ENCODE data around the gene NOM1. TPM values are rescaled to one million over a fixed set of nuclear protein-coding genes. Genes with fewer than 3 reads are reported as not detected.

NOM1 gene
- polyA plus RNA-seq, 1 donor = 32.9 TPM

GRCh38 chr7:157014635-157015555 lies 65.4 kb downstream of the NOM1 start:
- no peak for DNase-seq

DNA sequence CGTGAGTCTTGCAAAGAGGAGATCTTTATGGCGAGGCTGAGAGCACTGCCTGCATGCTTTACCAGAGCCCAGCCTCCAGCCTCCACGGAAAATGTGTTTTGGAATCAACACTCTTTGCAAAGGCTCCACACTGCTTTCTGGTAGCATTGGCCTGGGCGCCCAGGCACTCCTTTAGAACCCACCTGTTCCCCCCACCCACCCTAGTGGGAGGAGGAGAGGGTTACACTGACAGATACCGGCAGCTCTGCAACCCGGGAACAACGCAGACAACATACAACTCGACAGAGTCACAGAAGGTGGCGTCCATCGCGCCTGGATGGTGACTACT lies 66.5 kb downstream of the NOM1 start:
- DNase-seq = no peak

- no peak for DNase-seq
These were observed 67.0 kb downstream of the NOM1 start for GRCh38 chr7:157016352-157017041.

GRCh38 chr7:157017149-157017548 lies 67.6 kb downstream of the NOM1 start:
- DNase-seq = no peak

- no peak for DNase-seq
These were observed 68.3 kb downstream of the NOM1 start for GRCh38 chr7:157017603-157018327.

DNA sequence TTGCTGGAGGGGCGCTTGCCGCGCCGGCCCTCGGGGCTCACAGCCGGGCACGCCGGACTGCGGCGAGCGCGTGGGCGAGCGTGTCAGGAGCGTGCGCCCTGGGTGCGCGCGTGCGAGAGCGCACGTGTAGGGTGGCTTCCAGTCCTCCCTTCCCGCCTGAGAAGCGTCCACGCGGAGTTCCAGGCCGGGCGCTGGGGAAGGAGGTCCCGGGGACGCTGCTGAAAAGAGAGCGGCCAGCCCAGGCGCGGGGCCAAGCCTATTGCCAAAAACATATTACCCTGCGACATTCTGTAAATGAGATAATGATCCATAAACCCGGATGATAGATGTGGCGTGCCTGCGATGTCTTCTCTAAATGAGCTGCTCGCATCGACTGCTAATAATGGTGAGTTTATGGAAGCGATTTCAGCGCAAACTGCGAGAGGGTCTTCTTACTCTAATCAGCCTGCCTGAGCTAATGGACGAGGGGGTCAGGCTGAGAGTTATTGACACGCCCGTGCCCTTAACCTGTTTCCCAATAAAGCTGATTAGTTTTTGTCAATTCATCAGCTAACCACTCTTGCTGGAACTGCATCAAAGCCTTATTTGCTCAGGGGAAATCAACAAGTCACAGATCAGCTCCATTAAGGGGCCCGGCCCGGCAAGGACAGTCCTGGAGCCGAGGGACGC lies 69.0 kb downstream of the NOM1 start:
- DNase-seq = no peak

DNA sequence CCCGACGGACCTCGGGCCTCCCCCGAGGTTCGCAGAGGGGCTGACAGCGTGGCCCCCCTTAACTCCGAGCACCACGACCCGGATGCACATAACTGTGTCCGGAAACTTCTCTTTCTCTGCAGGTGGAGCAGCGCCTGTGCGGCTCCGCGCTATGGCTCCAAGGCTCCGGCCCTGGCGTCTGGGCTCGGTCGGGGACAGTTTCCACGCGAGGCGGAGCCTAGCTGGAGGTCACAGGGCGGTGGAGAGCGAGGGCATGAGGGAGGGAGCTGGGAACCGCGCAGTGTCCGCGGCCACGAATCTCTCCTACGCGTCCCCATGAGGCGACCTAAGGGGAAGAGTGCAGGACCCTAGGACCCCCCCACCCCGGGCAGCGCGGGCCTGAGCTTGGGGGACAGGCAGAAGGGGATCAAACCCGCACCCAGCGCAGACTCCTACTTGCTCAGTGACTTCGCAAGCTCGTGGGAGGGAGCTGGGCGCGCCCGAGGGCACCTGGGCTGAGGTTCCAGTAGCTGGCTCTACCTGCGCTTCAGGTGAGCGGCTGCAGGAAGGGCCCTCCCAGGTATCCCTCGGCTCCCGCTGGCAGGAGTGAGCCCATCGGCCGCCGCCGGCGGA lies 69.6 kb downstream of the NOM1 start:
- no peak for DNase-seq

GRCh38 chr7:157019718-157020451 lies 70.4 kb downstream of the NOM1 start:
- DNase-seq = no peak

DNA sequence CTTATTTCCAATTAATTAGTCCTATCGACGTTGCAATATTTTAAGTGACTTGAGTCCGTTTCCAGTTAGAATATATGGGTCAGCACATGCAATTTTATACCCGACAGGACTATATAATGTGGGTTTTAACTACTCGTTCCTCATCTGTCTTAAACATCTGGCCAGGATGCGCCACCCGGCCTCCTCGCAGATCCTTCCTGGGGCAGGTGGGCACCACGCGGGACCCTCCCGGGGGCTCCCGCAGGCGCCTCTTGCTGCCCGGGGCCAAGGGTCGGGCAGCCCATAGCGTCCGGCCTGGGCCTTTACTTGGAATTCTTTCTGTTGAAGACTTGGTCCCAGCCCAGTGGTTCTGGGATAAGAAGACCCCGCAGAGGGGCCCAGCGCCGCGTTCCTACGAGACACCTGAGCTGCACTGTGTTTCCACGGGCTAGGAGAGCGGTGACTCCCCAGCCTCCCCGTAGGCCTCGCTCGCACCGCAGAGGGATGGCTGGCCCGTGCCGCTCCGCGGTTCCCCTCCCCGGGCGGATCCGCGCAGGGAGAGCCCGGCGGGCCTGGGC lies 71.1 kb downstream of the NOM1 start:
- DNase-seq = no peak

DNA sequence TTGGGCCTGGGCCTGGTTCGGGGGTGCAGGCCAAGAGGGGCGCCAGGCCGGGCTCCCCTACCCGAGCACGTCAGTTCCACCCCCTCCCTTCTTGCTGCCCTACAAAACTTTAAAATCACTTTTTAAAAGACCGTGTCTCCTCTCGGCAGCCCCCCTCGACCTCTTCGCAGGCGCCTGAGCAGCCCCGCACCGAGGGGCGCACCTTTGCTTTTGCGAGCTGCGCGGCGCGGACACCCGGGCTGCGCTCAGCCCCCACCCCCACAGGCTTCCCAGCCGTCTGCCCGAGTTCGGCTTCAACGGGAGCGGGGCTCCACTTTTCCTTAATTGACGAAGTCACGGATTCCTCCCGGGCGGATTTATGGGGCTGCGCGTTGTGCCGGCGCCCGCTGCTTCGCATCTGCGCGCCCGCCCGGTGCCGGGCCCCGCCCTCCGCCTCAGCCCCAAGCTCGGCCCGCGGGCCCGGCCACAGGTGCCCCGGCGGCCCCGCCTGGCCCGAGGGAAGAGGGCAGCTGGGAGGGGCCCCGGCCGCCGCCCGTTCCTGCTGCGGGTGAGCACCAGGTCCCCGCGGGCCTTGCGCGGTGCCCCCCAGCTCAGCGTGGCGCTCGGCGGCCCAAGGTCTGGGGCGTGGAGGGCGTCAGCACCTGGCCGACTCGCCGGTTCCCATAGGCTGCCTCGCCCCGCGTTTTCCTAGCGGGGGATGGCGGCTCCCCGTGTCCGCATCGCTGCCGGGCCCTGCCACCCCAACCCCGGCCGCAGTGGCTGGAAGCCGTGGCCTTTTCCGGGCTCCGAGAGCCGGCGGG lies 71.8 kb downstream of the NOM1 start:
- DNase-seq = no peak

DNA sequence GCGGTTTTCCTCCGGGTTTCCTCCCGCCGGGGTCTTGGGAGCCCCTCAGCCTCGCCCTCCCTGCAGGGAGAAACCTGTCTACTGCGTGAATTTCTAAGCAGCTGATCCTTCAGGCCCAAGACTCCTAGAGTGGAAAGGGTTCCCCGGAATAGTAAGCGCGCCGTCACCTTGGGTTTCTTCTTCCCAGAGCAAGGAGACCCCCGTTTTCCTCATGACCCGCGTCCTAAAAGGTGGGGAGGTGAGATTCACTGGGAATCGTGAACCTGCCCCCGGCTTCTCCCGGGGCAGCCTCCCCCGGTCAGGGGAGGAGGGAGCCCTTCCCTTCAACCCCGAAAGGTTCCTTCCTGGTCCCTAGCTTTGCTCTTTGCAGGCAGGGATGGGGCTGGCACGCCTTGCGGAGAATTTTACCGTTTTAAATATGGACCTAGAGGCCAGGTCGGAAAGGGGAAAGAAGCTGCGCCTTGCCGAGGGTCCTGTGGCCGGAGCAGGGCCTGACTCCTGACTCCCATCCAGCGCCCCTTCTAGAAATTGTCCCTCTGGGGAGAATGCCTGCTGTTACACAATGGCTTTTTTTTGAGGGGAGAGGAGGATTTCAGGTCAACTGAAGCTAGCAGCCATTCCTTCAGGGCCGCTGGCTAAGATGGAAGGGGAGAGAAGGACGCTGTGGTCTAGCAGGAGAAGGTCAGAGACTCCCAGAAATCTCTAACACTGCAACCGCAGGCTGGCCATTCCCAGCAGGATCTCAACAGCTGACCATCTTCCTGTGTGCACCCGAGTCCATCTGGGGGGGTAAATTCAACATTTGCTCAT lies 72.6 kb downstream of the NOM1 start:
- DNase-seq = no peak

Other genes with a start within 250 kb of the NOM1 start
- gene LMBR1, start 56.5 kb upstream of the NOM1 start, polyA plus RNA-seq (ENCODE audit: insufficient read length) = 49.8 TPM
- gene MNX1, start 61.0 kb downstream of the NOM1 start, polyA plus RNA-seq (ENCODE audit: insufficient read length) = 0.08 TPM
- 51.9 TPM for gene UBE3C, start 189.2 kb downstream of the NOM1 start, polyA plus RNA-seq (ENCODE audit: insufficient read length)

All from left kidney (tissue), 2 donors.